Measurements from ENCODE around the gene CRYGA.

Gene CRYGA, protein sequence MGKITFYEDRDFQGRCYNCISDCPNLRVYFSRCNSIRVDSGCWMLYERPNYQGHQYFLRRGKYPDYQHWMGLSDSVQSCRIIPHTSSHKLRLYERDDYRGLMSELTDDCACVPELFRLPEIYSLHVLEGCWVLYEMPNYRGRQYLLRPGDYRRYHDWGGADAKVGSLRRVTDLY

DNA sequence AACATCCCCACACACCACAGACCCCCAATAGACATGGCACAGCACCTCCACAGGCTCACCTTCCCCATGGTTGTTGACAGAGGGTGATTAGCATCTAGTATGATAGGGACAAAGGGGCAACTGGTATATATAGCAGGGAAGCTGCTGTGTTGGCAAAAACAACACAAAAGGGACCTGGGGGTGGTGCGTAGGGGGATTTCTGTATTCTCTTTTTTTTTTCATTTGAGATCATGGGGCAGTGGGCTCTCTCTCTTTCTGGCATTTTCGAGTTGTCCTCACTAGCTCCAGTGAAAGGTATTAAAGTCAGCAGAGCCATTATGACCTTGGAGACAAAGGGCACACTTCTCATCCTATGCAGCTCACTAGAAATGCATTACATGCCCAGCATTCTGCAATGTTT is at the start of gene CRYGA:
Gene CRYGA (minus strand): TSS at position 101 of the 400 bp plus-strand sequence. CDS start 33 bp downstream, at position 68.
- DNase-seq (ENCODE audit: low read depth) = no peak

DNA sequence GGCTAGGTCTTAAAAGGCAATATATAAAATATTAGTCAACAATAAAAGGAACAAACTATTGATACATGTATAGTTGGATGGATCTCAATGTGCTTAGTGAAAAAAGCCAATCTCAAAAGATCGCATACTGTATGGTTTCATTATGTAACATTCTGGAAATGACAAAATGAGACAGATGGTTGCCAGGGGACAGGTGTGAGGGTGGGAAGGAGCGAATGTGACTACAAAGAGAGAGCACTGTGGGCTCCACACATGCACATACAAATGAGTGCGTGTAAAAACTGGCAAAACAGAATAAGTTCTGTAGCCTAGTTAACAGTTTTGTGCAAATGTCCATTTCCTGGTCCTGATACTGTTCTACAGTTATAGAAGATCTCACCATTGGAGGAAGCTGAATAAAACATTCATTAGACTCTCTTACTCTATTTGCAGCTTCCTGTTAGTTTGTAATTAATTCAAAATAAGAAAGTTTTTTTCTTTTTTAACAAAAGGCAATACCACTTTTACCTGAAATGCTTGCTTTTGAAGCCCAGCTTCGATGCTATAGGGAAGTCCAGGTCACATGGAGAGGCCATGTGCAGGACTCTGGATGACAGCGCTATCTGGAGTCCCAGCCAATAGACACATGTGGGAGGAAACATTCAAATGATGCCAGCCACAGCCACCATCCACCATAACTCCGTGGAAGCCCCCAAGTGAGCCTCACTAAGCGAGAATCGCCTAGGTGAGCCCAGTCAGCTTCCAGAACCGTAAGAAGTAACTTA is 47.5 kb upstream of the CRYGA start:
- DNase-seq (ENCODE audit: low read depth) = no peak

DNA sequence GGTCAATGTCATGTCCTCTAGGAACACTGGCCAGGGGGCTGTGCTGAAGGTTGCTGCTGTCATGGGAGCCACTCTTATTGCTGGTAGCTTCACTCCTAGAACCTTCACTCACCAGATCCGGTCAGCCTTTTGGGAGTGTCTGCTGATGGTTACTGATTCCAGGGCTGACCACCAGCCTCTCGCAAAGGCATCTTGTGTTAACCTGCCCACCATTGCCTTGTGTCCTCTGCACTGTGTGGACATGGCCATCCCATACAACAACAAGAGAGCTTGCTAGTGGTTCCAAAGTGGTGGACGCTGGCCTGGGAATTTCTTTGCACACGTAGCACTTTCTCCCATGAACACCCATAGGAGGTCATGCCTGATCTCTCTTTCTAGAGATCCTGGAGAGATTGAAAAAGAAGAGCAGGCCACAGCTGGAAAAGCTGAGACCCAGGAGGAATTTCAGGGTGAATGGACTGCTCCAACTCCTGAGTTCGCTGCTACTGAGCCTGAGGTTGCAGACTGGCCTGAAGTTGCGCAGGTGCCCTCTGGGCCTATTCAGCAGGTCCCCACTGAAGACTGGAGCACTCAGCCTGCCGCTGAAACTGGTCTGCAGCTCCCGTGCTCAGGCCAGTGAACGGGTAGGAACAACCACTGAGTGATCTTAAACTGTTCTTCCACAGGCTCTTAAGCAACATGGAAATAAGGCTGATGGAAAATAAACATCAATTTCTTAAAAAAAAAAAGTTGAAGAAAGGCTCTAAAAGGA is 45.1 kb upstream of the CRYGA start:
- DNase-seq (ENCODE audit: low read depth) = no peak

DNA sequence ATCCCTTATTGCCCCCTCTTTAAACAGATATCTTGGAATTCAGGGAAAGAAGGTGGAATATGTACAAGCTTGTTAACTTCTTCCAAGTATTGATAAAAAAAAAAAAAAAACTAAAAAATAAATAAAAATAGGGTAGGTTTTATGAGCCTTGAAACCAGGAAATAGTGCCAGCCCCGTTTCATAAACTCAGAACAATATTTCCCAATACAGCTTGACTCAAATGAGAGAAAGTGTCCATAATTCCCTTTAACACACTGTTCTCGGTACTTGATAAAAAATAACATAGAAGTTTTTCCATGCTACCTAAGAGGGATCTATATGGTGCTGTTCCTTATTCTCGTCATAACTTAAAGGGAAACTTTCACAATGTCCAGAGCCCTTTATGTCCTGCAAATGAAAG is 44.4 kb upstream of the CRYGA start:
- DNase-seq (ENCODE audit: low read depth) = no peak

DNA sequence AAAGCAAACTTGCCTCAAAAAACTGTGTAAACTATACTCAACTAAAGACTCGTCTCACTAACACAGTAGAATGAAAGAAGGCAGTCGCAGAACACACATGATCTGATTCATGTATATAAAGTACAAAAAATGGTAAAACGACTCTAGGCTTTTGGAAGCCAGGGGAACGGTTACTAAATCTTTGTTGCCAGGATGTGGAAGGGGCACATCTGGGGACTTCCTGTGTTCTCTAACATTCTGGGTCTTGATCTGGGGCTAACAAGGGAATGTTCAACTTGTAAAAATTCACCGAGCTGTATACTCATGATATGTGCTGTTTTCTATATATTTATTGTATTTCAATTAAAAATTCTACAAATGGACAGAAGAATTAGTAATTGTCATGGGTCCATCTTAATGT is 40.8 kb upstream of the CRYGA start:
- DNase-seq (ENCODE audit: low read depth) = no peak

DNA sequence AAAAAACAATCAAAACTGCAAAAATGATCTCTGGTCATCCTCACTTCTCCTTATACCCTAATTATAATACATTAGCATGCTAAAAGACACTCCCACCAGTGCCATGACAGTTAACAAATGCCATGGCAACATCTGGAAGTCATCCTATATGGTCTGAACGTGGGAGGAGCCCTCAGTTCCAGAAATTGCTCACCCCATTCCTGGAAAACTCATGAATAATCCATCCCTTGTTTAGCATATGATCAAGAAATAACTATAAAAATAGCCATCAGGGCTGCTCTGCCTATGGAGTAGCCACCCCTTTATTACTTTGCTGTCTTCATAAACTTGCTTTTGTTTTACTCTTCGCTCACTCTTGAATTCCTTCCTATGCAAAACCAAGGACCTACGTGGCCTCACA is 32.1 kb upstream of the CRYGA start:
- DNase-seq (ENCODE audit: low read depth) = no peak

GRCh38 chr2:208192611-208193236 is 29.3 kb upstream of the CRYGA start:
- no peak for DNase-seq (ENCODE audit: low read depth)

DNA sequence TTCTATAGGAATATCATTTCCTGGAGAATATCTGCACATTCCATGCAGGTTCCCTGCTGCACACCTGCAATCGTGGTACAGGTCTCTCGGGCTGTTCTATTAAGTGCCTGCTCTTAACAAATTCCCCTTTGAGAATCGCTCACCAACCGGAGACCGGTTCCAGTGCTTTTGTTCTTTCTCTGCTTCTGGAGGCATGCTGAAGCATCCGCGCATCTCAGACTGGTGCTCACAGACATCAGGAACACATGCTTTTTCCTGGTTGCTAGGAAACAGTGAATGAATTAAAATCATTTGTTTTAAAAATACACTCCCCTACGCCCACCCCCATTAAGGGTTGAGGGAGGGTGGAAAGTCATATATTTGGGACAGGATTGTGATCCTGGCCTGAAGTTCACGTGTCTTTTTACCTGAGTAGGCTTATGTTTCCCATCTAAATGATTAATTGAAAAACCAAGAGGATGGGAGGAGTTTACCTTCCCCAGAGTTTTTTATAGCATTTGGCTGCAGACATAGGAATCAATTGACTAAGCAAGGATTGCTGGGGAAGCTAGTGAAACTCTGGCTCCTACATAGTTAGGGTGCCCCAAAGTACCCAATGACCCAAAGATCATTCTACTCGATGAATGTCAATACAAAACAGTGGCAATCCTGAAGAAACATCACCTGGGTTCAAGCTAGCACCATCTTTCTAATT is 26.6 kb upstream of the CRYGA start, which contains the start of gene C2orf80:
Gene C2orf80 (minus strand): TSS at position 221 of the 694 bp plus-strand sequence. CDS start 3,044 bp downstream, outside the sequence.
- DNase-seq (ENCODE audit: low read depth) = no peak

DNA sequence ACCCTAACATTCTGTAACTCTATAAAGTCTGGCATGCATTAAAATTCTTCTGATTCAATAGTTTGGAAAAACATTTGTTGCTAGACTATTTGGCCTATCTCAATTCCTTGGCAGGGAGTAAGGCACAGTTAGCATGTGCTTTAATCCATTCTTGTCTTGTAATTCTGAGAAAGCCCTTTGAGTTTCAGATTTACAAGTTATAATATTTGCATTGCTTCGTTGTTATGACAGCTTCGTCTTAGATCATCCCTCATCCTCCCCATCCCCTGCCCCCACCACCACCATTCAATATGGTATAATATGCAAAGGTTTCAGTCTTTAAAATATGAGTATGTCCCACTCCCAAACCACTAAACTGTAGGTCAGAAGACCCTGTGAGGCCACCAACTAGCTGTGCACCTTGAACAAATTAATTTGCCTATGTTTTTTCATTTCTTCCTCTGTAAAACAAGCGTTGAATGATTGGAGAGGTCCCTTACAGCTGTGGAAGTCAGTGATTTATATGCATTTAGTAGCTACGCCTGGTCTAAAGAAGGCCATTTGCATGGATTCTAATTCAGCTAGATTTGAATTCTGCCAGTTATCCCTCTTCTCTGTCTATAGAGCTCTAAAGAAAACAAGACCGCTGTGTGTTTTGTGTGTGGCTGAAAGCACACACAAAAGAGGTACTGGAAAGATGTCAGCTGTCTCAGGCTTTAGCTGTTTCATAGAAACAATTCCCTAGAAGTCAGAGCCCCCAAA is 25.9 kb upstream of the CRYGA start:
- no peak for DNase-seq (ENCODE audit: low read depth)

DNA sequence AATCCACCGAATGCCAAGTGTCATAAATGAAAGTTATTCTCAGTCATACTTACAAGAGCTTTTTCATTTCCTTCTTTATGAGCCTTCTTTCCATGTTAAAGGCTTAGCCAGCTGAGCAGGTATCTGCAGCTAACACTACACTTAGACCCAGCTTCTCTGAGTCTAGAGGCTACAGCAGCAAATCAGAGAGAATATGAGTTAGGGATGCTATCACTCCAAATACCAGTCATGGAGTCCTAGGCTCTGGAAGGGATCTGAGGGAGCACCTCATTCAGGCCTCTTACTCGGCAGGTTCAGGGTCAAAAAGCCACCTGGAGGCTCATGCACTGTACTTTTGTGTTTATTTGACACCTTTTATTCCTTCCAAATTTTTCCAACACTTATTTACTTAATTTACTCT is 23.5 kb upstream of the CRYGA start:
- no peak for DNase-seq (ENCODE audit: low read depth)

GRCh38 chr2:208186465-208186864 is 23.1 kb upstream of the CRYGA start:
- DNase-seq (ENCODE audit: low read depth) = no peak

GRCh38 chr2:208183972-208184705 is 20.8 kb upstream of the CRYGA start:
- no peak for DNase-seq (ENCODE audit: low read depth)

DNA sequence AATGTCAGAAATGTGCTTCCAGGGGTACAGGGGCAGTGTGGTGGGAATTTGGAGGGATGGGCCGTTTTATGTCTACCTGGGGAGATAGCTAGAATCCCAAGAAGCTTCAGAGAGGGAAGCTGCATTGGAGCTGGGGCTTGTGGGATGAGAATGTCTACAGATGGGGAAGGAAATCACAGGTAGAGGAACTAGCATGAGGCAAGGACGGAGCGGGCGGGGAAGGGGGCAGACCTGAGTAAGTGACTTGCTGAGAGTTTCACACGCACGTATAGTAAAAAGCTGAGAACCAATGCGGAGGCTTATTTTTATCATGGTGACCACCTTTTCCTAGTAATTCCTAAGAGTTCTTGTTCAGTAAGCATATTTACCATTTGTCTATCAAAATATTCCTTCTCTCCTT is 20.1 kb upstream of the CRYGA start:
- no peak for DNase-seq (ENCODE audit: low read depth)

- DNase-seq (ENCODE audit: low read depth) = no peak
These were observed 19.4 kb upstream of the CRYGA start for GRCh38 chr2:208182835-208183234.

GRCh38 chr2:208179028-208179609 is 15.7 kb upstream of the CRYGA start:
- no peak for DNase-seq (ENCODE audit: low read depth)

- no peak for DNase-seq (ENCODE audit: low read depth)
These were observed 12.4 kb upstream of the CRYGA start for GRCh38 chr2:208175840-208176153.

- DNase-seq (ENCODE audit: low read depth) = peak; percentile 65
These were observed 11.9 kb upstream of the CRYGA start for GRCh38 chr2:208175069-208175839.

DNA sequence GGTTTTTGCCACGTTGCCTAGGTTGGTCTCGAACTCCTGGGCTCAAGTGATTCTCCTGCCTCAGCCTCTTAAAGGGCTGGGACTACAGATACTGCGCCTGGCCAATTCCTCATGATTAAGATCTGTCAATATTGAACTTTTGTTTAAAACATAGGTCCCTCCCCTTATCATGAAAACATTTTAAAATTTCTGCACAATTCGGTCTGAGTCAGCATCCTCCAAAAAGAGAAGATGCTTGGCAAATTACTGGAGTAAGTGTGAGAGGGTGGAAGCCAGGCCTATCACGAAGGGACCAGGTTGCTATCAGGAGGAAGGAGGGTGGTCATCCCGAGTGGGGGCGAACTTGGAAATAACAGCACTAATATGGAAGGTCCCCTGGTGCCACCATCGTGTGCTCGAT is 10.8 kb upstream of the CRYGA start:
- DNase-seq (ENCODE audit: low read depth) = no peak

DNA sequence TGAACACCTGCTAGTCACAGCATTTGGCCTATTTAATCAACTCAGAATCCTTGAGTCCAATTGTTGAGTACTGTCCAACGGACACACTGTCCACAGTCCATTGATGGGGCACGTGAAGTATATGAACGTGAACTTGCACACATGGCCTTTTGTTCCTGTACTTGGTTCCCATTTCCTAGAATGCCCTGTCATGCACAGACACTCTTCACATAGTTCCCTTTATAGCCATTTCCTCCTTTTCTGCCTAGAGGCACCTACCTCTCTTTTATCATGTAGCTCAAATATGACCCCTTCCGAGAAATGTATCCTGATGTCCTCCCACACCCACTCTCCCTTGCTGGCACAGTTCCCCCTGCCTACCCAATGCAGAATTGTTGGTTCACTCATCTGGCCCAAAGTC is 8.7 kb upstream of the CRYGA start:
- DNase-seq (ENCODE audit: low read depth) = no peak
